ENCODE results near the gene ABCA10. TPM values are rescaled to one million over a fixed set of nuclear protein-coding genes. Genes with fewer than 3 reads are reported as not detected.

Gene ABCA10
- polyA plus RNA-seq, 2 of the 4 experiments (the other 2 are of a cell fraction) = 0.22 to 0.66 TPM

- no peak overlapping the region for H3K4me3 ChIP-seq
- POLR2A ChIA-PET = no interaction called here
- CTCF ChIA-PET = interaction anchor here (2.6 to 13.7 kb wide), 2 partner anchors 11 to 463 kb away, joined by 19 to 352 read pairs; no protein-coding TSS in a partner anchor
- H3K9me3 ChIP-seq = 0 out of 3 replicates have a peak, but pooled peaks cover 3% of the 10 kb centered on the region
- no peak overlapping the region for H3K27ac ChIP-seq
- no peak for FAIRE-seq
- no peak for ATAC-seq
- H3K4me1 ChIP-seq = no peaks in the 10 kb centered on the region
- TF ChIP-seq NFE2L2 (conservative IDR thresholded peaks at IDR 0.05; ENCODE audit: low read length) = no peak
- TF ChIP-seq ZNF302 (CRISPR knock-in tag; IDR thresholded peaks at IDR 0.05) = no peak
- TF ChIP-seq RFX5 (IDR thresholded peaks at IDR 0.05) = no peak
- TF ChIP-seq USF2 (IDR thresholded peaks at IDR 0.05) = no peak
- TF ChIP-seq FOXS1 (CRISPR knock-in tag; IDR thresholded peaks at IDR 0.05) = no peak
- no peak for TF ChIP-seq ZFP36 (IDR thresholded peaks at IDR 0.05; ENCODE audit: borderline replicate concordance, partially characterized antibody)
- TF ChIP-seq ELK1 (IDR thresholded peaks at IDR 0.05; ENCODE audit: low read depth, low read length) = no peak
- TF ChIP-seq SREBF2 (IDR thresholded peaks at IDR 0.05) = no peak
- no peak for TF ChIP-seq E2F6 (IDR thresholded peaks at IDR 0.05; ENCODE audit: borderline replicate concordance, low read depth)
- no peak for TF ChIP-seq MAZ (IDR thresholded peaks at IDR 0.05; ENCODE audit: borderline replicate concordance, low read depth, low read length)
- TF ChIP-seq BHLHE40 (IDR thresholded peaks at IDR 0.05; ENCODE audit: low read depth, low read length) = no peak
- TF ChIP-seq CEBPB (IDR thresholded peaks at IDR 0.05) = no peak
- no peak for TF ChIP-seq NPAS2 (CRISPR knock-in tag; IDR thresholded peaks at IDR 0.05; ENCODE audit: borderline replicate concordance)
- no peak for TF ChIP-seq PHF8 (IDR thresholded peaks at IDR 0.05; ENCODE audit: borderline replicate concordance, low read depth)
- TF ChIP-seq ESRRA (IDR thresholded peaks at IDR 0.05; ENCODE audit: borderline replicate concordance, low read length) = no peak
- no peak for TF ChIP-seq JUNB (IDR thresholded peaks at IDR 0.05)
- WGBS (ENCODE audit: missing lambda C conversion rate) = 60% methylated on average over 3 of the region's 3 CpGs
- DNase-seq (ENCODE audit: low read depth in 1 of 2, low spot score in 1 of 2) = no peak
- no peak overlapping the region for H3K4me2 ChIP-seq
Observed at GRCh38 chr17:69236946-69237345, 8.3 kb upstream of the ABCA10 start.

GRCh38 chr17:69236464-69236863, 7.8 kb upstream of the ABCA10 start:
- ATAC-seq = no peak
- 0 out of 3 replicates have a peak, but pooled peaks cover 3% of the 10 kb centered on the region for H3K9me3 ChIP-seq
- no peak overlapping the region for H3K4me3 ChIP-seq
- H3K27ac ChIP-seq = no peak overlapping the region
- no peaks in the 10 kb centered on the region for H3K4me1 ChIP-seq
- ChIA-PET POLR2A (no interaction called here), CTCF (interaction anchor here (0.6 to 13.7 kb wide), 22 partner anchors 8 to 477 kb away, joined by 3 to 352 read pairs (median 4); no protein-coding TSS in a partner anchor)
- TF ChIP-seq JUN (IDR thresholded peaks at IDR 0.05) (no peak), HOXB13 (CRISPR knock-in tag; IDR thresholded peaks at IDR 0.05; ENCODE audit: low read depth) (no peak), CBX8 (IDR thresholded peaks at IDR 0.05) (no peak), FOXS1 (CRISPR knock-in tag; IDR thresholded peaks at IDR 0.05) (no peak), CHD2 (IDR thresholded peaks at IDR 0.05; ENCODE audit: low read length, partially characterized antibody) (no peak), BCL3 (IDR thresholded peaks at IDR 0.05) (no peak), HES2 (IDR thresholded peaks at IDR 0.05) (no peak), SMC3 (IDR thresholded peaks at IDR 0.05) (no peak), CTCF (IDR thresholded peaks at IDR 0.05) (no peak), ZC3H11A (IDR thresholded peaks at IDR 0.05) (no peak), MYC (IDR thresholded peaks at IDR 0.05; ENCODE audit: borderline replicate concordance, low read length) (no peak), HOXA7 (CRISPR knock-in tag; IDR thresholded peaks at IDR 0.05) (no peak), SREBF2 (IDR thresholded peaks at IDR 0.05) (no peak), BHLHE40 (IDR thresholded peaks at IDR 0.05; ENCODE audit: low read depth, low read length) (no peak), HDAC2 (IDR thresholded peaks at IDR 0.05) (no peak)
- no peak for DNase-seq (ENCODE audit: low read depth in 1 of 2, low spot score in 1 of 2)
- no peak for FAIRE-seq
- 45% methylated on average over 2 of the region's 2 CpGs for WGBS (ENCODE audit: missing lambda C conversion rate)
- no peak overlapping the region for H3K4me2 ChIP-seq
